Fibroblast of upper back skin (primary cell): ENCODE results near the gene CAMK2A.
A peak's percentile ranks its signal among the peaks of the same experiment; 100 is the strongest.

Experiments used
- DNase-seq: peaks from one replicate; pipeline ENCODE4 v3.0.0-alpha.2; 2013

The CAMK2A gene

GRCh38 chr5:150204590-150204960 lies 85.0 kb downstream of the CAMK2A start:
- no peak for DNase-seq

- no peak for DNase-seq
These were observed 85.6 kb downstream of the CAMK2A start for GRCh38 chr5:150203832-150204589.

GRCh38 chr5:150202501-150202900 lies 87.1 kb downstream of the CAMK2A start:
- no peak for DNase-seq

GRCh38 chr5:150197476-150197875 lies 92.1 kb downstream of the CAMK2A start:
- no peak for DNase-seq

DNA sequence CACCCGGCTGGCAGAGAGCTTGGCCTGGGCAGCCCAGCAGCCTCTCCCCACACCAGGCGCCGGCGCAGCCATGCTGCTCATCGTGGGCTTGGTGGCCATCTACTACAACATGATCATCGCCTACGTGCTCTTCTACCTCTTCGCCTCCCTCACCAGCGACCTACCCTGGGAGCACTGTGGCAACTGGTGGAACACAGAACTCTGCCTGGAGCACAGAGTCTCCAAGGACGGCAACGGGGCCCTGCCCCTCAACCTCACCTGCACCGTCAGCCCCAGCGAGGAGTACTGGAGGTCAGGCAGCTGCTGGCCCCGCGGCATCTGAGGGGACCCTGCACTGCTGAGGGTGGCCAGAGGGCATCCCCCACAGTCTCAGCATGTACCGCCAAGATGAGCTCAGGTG lies 92.6 kb downstream of the CAMK2A start:
- no peak for DNase-seq

GRCh38 chr5:150196514-150196913 lies 93.1 kb downstream of the CAMK2A start:
- no peak for DNase-seq

DNA sequence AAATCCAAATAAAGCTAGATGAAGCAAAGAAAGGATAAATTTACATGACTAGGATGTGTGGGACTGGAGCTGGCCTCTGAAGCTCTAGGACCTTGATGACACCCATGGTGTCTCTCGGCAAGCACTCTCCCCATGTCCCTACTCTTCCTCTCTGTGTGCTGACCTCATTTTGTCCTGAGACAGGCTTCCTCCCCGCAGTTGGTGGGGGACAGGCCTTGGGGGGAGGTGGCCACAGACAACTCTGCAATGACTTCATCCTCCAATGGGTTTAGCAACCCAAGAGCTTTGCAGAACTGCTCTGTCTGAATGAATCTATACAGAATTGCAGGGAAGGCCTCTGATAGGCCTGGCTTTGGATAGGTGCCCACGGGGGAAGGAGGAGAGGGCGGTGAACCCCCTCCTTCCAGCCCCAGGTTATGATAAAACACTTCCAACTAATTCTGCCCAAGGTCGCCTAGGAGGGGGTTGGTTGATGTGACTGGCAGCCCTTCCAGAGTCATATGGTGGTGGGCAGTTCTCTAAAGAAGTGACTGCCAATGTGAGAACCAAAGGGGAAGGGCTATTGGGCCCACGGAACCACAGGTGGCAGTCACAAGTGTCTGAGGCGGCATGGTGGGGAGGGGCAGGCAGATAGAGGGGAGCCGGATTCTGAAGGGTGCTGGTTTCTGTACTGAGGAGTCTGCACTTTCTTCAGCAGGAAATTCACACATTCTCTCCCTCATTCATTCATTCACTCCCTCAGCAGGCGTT lies 93.7 kb downstream of the CAMK2A start:
- no peak for DNase-seq

DNA sequence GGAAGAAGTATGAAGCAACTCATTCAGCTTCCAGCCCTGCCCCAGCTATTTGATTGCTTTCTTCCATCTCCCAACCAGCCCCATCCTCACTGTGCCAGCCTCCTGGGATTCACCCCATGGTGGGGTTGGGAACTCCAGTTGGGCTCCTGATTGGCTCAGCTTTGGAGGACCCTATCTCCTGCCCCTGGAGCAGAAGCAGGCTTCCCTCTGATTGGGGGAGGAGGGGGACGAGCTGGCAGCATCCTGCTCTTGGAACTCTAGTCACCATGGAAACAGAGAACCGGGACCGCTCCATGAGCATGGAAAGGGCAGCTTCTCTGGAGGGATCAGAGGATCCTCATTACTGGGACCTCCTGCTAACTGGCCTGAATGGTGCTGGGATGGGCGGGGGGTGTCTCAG lies 97.1 kb downstream of the CAMK2A start:
- DNase-seq = no peak

GRCh38 chr5:150190987-150191386 lies 98.6 kb downstream of the CAMK2A start:
- no peak for DNase-seq

DNA sequence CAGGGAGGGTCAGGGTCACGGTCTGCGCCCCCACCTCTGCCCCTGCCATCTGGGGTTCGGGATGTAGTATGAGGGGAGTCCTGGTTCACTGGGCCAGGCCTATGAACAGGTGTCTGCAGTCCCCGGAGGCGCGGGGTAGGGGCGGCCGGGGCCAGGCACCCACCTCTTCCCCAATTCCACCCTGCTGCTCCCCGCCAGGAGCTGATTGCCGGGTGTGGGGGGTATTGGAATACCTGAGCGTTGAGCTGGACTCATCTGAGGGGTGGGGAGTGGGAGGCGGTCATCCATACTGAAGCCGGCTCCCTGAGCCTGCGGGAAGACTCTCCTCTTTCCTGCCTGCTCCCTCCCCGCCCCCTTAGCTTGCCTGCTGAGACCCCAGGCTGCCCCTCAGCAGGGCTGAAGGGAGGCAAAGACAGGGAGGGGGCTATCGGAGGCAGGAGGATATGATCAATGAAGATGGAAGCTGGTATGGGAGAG lies 99.0 kb downstream of the CAMK2A start:
- DNase-seq = no peak

DNA sequence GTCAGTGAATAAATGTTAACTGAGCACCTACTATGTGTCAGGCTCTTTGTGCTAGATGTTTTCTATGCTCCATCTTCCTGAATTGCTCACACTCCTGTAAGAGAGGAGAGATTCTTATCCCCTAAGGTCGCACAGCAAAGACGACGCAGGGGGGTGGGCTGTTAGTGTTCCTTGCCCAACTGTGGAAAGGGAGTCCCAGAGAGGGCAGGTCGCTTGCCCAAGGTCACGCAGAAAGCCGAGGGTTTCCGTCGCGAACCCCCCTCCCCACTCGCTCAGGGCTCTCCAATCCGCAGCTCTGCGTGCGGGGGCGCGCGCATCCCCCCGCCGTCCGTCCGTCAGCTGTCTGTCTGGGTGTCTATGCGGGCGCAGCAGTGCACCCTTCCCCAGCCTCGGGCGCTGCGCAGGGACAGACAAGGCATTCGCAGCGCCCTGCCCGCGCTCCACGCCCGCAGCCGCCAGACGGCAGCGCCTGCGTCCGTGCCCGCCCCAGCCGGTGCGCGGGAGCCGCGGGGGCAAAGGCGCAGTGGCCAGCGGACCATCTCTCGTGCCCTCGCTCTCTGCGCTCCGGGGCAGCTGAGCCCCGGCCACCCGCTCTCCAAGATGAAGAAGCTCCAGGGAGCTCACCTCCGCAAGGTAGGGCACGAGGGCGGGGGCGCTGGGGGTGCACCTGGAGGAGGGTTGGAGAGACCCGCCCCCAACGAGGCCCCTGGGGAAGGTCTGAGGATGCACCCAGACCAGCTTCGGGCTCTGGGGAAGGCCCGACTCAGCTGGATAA lies 99.7 kb downstream of the CAMK2A start, which contains the start of gene SLC6A7:
SLC6A7 (plus strand) TSS at position 335 of the 775 bp plus-strand sequence; CDS start at position 601, 266 bp downstream.
- no peak for DNase-seq

- DNase-seq = no peak
These were observed 100.2 kb downstream of the CAMK2A start for GRCh38 chr5:150189326-150189725.

DNA sequence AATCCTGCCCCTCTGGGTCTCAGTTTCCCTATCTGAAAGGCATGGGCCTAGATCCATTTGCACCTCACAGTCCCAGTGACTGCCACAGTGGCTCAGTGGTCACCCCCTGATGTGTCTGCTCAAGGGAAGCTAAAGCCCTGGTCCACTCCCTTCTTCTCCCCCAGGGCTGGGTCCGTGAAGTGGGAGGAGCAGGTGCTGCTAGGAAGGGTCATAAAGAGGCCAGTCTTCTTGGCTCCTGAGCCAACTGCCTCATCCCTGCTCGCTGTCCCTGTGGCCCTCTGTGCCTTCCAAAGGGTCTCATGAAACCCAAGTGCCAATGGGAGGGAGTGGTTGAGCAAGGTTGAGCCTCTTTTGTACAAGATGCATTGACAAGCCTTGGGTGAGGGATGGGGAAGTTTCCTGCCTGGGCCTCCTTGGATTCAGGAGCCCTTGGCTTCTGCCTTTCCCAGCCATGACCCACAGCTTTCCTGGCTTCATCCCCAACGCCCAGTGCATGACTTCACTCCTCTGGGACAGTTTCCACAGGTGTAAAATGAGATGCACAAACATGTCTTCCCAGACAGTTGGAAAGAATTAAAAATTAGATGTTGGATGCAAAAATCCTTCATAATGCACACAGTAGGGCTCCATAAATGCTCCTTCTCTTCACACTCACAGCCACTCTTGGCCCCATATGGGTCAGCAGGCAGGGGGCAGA lies 101.3 kb downstream of the CAMK2A start:
- DNase-seq = no peak

DNA sequence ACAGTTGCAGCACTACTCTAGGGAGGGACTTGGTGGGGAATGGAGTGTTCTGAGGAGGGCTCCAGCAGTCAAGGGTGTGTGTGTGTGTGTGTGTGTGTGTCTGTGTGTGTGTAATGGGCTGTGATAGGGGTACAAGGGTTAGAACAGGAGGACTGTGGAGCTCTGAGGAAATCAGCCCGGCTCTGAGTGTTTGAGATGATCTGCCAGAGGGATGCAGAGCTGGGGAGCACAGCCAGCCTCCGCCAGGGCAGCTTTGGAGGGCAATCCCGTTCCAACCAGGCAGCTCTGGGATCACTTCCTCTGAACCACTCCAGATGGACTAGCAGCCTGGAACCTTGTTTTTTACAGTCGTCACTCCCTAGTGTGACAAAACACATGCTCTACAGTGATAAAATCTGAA lies 102.7 kb downstream of the CAMK2A start:
- DNase-seq = no peak

DNA sequence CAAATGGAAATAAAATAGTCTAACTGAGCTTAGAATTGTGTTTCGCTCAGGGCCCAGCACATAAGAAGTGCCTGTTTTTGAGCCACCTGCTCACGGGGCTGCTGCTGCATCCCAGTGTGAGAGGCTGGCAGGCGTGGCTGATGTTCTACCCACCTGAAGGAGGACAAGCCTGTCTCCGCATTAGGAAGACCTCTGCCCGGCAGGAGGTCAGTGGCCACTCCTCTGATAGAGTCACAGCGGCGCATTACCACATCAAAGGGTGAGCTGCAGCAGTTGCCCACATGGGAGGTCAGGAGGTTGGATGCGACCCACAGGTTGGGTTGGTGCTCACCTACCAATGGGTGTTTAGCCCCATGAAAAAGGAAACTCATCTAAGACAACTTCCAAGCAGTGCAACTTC lies 103.4 kb downstream of the CAMK2A start:
- no peak for DNase-seq

DNA sequence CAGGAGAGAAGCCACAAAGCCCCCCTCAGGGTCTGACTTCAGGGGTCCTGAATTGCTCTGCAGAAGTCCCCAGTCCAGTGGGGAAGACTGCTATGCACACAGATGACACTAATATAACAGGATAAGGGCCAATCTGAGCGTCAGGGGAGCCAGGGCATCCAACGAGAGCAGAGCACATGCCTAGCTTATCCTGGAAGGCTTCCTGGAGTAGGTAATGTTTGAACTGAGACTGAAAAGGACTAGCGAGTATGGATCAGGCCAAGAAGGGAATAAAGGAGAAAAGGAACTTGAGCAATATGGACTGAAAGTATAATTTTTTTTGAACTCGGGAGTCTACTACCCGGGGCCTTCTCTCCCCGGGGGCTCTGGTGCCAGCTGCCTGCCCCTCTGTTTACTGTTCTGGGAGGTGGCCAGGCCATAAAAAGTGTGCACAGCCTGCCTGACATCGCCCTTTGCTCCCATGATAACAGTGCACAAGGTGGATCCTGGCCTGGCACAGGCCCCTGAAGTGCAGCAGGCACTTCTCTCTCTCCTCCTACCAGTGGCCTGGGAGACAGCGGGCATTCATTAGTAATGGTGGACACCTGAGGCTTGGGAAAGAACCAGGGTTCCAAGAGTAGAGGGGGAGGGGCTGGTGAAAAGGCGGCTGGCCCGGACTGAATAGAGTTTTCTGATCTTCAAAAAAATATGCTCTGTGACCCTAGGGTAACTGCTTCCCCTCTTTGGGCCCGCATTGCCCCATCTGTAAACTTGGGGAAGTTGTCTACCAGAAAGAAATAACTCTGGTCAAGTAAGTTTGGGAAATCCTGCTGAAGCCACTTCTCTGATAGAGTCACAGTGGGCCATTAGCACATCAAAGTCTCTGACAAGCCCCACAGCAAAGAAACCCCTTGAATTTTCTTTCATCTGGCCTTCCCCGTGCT lies 104.3 kb downstream of the CAMK2A start:
- DNase-seq = no peak

GRCh38 chr5:150184006-150184405 lies 105.6 kb downstream of the CAMK2A start:
- DNase-seq = no peak

- DNase-seq = no peak
These were observed 106.1 kb downstream of the CAMK2A start for GRCh38 chr5:150183436-150183835.

- no peak for DNase-seq
These were observed 106.8 kb downstream of the CAMK2A start for GRCh38 chr5:150182774-150183173.

DNA sequence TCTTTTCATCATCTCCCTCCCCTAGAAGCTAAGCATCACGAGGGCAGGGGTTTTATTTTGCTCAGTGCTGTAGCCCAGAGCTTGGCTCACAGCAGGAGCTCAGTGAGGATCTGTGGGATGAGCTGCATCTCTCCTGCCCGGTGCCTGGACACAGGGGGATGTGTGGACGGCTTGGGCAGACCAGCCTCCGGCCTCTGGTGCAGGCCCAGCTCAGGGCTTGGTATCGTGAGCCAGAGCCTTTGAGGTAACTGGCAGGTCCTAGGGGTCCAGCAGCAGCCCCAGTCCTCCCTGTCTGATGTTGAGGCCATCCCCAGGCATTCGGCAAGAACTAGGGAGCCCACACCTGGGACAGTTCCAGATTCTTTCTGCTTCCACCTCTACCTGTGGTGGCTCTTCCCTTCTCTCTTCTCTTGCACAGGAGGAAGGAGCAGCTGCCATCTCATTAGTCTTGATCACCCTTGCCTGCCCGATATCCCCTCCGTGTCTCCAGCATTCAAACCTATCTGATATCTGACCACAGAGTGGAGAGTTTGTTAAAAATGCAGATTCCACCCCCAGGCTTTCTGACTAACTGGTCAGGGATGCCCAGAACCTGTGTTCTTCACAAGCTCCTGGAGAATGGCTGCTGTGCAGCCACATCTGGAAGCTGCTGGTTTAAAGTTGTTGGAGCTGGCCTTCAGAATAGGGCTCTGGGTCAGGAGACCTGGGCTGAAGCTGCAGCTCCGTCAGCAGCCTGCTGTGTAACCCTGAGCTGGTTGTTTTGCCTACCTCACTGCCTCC lies 107.6 kb downstream of the CAMK2A start:
- no peak for DNase-seq

DNA sequence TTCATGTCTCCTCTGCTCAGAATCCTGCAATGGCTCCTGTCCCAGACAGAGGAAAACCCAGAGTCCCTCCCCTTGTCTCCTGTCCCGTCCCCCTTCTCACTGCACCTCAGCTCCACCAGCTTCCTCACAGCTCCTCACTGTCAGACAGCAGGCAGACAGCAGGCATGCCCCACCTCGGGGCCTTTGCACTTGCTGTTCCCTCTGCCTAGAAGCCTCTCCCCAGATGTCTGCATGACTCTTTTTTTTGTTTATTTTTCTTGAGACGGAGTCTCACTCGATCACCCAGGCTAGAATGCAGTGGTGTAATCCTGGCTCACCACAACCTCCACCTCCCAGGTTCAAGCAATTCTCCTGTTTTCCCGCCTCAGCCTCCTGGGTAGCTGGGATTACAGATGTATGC lies 108.5 kb downstream of the CAMK2A start:
- DNase-seq = peak; percentile 32
